Karpas-422 (cell line): Measurements from ENCODE around the gene PRAME. TPM values are rescaled to one million over a fixed set of nuclear protein-coding genes. Genes with fewer than 3 reads are reported as not detected.

Experiments used
- DNase-seq: peaks from one replicate; pipeline ENCODE4 v3.0.0-alpha.2; 2015
- H2AFZ ChIP-seq: fragments of 200-600 bp; sonication (generic); 2 replicates; pipeline ENCODE4 v1.6.1; 2014; ENCODE audit warnings: antibody characterized with exemption, low read length, mixed read lengths
- H3K27ac ChIP-seq: fragments of 200-600 bp; sonication (generic); 2 replicates; pipeline ENCODE4 v1.5.1; 2014; ENCODE audit warnings: mild to moderate bottlenecking, low read length, moderate library complexity
- H3K27me3 ChIP-seq: fragments of 200-600 bp; sonication (generic); 2 replicates; pipeline ENCODE4 v1.6.1; 2014; ENCODE audit warnings: low read length, mixed read lengths
- H3K36me3 ChIP-seq: fragments of 200-600 bp; sonication (generic); 2 replicates; pipeline ENCODE4 v1.6.1; 2014; ENCODE audit warnings: low read length, mixed read lengths; ENCODE audit not compliant: insufficient read depth
- H3K4me1 ChIP-seq: fragments of 200-600 bp; sonication (generic); 2 replicates; pipeline ENCODE4 v1.6.1; 2014; ENCODE audit warnings: mild to moderate bottlenecking, low read length, mixed read lengths
- H3K4me2 ChIP-seq: fragments of 200-600 bp; sonication (generic); 2 replicates; pipeline ENCODE4 v1.6.1; 2014; ENCODE audit warnings: low read length, low read depth, mild to moderate bottlenecking; ENCODE audit not compliant: poor library complexity, severe bottlenecking
- H3K4me3 ChIP-seq: fragments of 200-600 bp; sonication (generic); 2 replicates; pipeline ENCODE4 v1.5.1; 2014; ENCODE audit warnings: mild to moderate bottlenecking, antibody characterized with exemption, low read length, mixed read lengths
- H3K79me2 ChIP-seq: fragments of 200-600 bp; sonication (generic); 2 replicates; pipeline ENCODE4 v1.6.1; 2014; ENCODE audit warnings: mild to moderate bottlenecking, low read length, mixed read lengths
- H3K9ac ChIP-seq: fragments of 200-600 bp; sonication (generic); 2 replicates; pipeline ENCODE4 v1.6.0; 2014; ENCODE audit warnings: low read length
- H3K9me2 ChIP-seq: fragments of 200-600 bp; sonication (generic), shearing (Covaris generic); replicated peaks from 2 replicates; pipeline ENCODE4 v1.6.0; 2014; ENCODE audit warnings: mild to moderate bottlenecking, low read length, moderate library complexity; ENCODE audit not compliant: insufficient read depth
- H3K9me3 ChIP-seq: fragments of 300-700, 200-600 bp; sonication (generic); 2 replicates; pipeline ENCODE4 v1.6.1; 2014; ENCODE audit warnings: low read length, mixed read lengths
- H4K20me1 ChIP-seq: fragments of 200-600 bp; sonication (generic); 2 replicates; pipeline ENCODE4 v1.6.1; 2014; ENCODE audit warnings: mild to moderate bottlenecking, antibody characterized with exemption, low read length, low read depth; ENCODE audit not compliant: insufficient read depth
- total RNA-seq: library from RNA; depleted of rRNA; stranded (reverse); fragments of >200 nt; shearing (Covaris generic); gene quantifications from 2 replicates; pipeline ENCODE4 v1.2.3, GENCODE V29; 2014; ENCODE audit warnings: low replicate concordance

The PRAME gene
- total RNA-seq, 1 experiment from 2014 or later: 4.9 TPM

DNA sequence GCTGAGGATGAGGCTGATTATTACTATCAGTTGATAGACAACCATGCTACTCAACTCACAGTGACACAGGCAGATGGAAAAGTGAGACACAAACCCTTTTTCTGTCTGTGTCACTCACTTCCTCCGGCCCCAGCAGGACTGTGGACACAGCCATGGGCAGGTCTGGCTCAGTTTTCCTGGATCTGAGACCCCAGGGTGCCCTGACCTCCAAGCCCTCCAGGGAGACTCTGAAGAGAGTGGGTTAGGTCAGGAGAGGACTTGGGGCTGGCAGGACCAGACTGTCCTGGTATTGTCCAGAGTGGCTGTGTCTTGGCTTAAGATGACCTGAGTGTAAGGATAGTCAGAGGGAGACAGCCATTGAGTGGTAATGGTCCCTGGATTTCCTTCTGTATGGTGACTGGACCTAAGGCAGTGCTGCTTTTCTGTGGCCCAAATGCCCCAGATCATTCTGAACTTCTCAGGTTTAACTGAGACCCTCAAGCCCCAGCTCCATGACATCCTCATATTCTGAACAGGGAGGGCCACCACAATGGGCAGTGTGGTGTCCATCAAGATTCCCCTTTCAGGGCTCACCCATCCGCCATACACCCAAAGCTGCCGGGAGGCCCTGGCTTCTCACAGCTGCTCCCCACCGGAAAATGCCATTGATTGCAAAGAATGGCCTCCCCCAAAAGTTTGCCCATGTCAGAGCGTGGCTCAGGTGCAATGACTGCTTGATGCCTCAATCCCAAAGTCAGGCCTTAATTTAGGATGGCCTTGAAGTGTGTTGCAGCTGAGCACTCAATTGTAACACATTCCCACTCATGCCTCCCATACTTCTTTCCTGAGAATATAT is 36.2 kb upstream of the PRAME start:
- H3K27ac ChIP-seq: no peak overlapping the region
- no peaks in the 10 kb centered on the region for H3K27me3 ChIP-seq
- no peaks in the 10 kb centered on the region for H3K9me2 ChIP-seq
- H3K79me2 ChIP-seq: no peaks in the 10 kb centered on the region
- H3K36me3 ChIP-seq: no peaks in the 10 kb centered on the region
- H2AFZ ChIP-seq: no peak overlapping the region
- H3K9me3 ChIP-seq: no peaks in the 10 kb centered on the region
- H3K9ac ChIP-seq: no peak overlapping the region
- no peak overlapping the region for H3K4me2 ChIP-seq
- no peaks in the 10 kb centered on the region for H3K4me1 ChIP-seq
- H3K4me3 ChIP-seq: no peak overlapping the region
- no peaks in the 10 kb centered on the region; the same call in 1 of the 2 replicates for H4K20me1 ChIP-seq
- no peak for DNase-seq

DNA sequence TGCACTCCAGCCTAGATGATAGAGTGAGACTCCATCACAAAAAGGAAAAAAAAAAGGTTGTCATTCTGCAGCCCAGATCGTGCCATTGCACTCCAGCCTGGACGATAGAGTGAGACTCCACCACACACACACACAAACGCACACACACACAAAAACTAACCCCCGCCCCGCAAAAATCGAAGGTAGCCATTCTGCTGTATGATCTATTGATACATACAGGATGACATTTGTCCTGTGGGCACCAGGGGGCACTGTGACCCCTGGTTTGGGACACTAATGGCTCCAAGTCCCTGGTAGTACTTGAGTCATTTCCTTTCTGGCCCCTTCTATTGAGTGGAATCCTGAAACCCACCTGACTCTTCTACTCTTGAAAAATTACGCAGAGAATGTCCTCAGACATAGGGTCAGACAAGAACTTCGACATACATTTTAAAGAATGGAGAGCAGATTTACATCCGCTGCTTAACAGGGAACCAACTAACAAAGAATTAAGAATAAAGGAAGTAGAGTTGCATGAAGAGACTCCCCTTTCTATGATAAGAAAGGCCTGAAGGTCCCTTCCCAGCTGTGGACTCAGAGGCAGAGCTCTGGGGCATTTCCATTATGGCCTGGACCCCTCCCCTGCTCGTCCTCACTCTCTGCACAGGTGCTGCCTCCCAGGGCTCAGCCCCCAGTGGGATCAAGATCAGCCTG is 35.0 kb upstream of the PRAME start:
- Histone ChIP-seq H2AFZ (no peak overlapping the region), H3K4me3 (no peak overlapping the region), H3K27me3 (no peaks in the 10 kb centered on the region), H3K36me3 (no peaks in the 10 kb centered on the region), H3K9me3 (no peaks in the 10 kb centered on the region), H4K20me1 (no peaks in the 10 kb centered on the region; the same call in 1 of the 2 replicates), H3K9me2 (no peaks in the 10 kb centered on the region), H3K27ac (no peak overlapping the region), H3K4me1 (no peaks in the 10 kb centered on the region), H3K4me2 (no peak overlapping the region), H3K79me2 (no peaks in the 10 kb centered on the region), H3K9ac (no peak overlapping the region)
- DNase-seq: peak; percentile 87

DNA sequence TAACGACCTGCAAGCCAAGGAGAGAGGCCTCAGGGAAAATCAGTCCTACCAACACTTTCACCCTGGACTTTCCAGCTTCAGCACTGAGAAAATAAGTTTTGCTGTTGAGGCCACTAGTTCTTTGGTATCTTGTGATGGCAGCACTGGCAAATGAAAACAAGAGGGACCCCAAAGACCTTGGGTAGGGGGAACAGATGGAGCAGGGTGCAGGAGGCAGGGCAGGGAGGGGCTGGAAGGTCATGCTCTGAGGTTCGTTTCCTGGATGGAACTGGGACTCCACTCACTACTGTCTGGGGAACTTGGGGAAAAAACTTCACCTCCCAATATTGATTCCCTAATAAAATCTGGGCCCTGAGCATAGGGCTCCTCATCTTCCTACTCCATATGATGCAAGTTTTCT is 34.2 kb upstream of the PRAME start:
- H3K79me2 ChIP-seq: no peaks in the 10 kb centered on the region
- no peaks in the 10 kb centered on the region for H3K4me1 ChIP-seq
- H3K4me2 ChIP-seq: no peak overlapping the region
- H3K9ac ChIP-seq: no peak overlapping the region
- H3K36me3 ChIP-seq: no peaks in the 10 kb centered on the region
- no peaks in the 10 kb centered on the region for H3K9me3 ChIP-seq
- DNase-seq: no peak
- H2AFZ ChIP-seq: no peak overlapping the region
- H3K4me3 ChIP-seq: no peak overlapping the region
- no peaks in the 10 kb centered on the region for H3K9me2 ChIP-seq
- no peaks in the 10 kb centered on the region for H3K27me3 ChIP-seq
- H3K27ac ChIP-seq: no peak overlapping the region
- H4K20me1 ChIP-seq: no peaks in the 10 kb centered on the region; the same call in 1 of the 2 replicates

DNA sequence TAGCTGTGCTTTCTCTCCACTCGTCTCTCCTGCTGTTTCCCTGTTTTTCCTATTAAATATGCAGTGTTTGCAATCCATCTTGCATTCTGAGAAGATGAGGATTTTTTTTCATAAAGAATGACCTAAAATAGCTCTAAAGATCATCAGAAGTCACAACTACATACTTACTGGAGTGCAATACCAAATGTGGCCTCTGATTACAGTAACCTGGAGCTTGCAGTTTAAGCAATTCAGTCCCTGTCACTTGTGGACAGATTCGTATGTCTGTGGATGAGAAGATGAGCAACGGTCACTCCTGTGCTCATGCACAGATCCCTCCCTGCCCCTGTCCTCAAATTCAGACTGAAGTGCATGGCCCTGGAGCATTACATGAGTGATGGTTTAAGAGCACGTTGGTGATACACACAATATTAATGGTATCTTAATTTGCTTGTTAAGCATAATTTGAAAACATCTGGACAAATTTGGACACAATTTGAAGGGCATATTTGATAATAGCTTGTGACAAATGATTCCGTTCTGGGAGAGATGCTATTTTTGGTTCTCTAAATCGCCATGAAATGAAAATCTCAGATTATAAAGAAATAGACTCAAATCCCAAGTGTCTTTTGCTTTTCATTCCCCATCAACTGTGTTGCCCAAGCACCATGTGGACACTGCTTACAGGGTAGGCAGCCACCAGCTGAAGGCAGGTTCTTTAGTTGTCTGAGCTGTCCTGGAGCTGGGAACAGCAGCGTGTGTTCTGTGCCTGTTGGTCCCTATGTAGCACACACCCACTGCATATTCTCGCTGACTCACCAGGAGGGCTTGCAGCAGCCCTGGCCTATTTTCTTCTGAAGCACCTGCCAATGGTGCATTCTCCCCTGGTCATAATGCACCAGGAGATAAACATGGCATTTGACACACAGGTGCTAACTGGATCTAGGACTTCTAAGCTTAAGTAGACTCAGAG is 32.6 kb upstream of the PRAME start:
- Histone ChIP-seq H3K27me3 (no peaks in the 10 kb centered on the region), H3K9ac (no peak overlapping the region), H3K79me2 (no peaks in the 10 kb centered on the region), H2AFZ (no peak overlapping the region), H3K27ac (no peak overlapping the region), H3K9me3 (no peaks in the 10 kb centered on the region), H4K20me1 (no peaks in the 10 kb centered on the region; the same call in 1 of the 2 replicates), H3K9me2 (no peaks in the 10 kb centered on the region), H3K4me3 (no peak overlapping the region), H3K4me2 (no peak overlapping the region), H3K36me3 (no peaks in the 10 kb centered on the region), H3K4me1 (peaks cover 2% of the 10 kb centered on the region)
- DNase-seq: no peak

DNA sequence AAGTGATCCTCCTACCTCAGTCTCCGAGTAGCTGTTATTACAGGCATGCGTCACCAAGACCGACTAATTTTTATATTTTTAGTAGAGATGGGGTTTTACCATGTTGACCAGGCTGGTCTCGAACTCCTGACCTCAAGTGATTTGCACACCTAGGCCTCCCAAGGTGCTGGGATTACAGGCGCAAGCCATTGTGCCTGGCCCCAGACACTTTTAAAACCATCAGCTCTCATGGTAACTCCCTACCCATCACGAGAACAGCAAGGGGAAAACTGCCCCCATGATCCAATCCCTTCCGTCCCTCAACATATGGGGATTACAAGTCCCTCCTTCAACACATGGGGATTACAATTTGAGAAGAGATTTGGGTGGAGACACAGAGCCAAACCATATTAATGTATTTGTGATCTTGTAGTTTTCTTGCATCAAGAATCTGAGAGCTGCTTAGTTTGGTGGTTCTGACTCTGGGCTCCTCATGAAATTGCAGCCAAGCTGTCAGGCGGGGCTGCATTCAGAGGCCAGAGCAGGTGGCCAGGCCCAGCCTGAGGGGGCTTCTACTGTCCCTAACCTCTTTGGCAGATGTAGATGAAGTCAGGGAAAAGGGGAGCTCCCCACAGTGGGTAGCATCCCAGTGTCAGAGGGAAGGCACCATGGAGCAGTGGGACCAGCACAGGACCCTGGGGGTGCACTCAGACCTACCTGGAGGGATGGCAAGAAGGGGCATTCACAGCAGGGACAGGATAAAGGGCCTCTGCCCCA is 31.2 kb upstream of the PRAME start:
- DNase-seq: no peak
- Histone ChIP-seq H3K9me2 (no peaks in the 10 kb centered on the region), H3K9me3 (no peaks in the 10 kb centered on the region), H3K27me3 (no peaks in the 10 kb centered on the region), H3K27ac (no peak overlapping the region), H3K9ac (no peak overlapping the region), H2AFZ (no peak overlapping the region), H3K4me2 (no peak overlapping the region), H4K20me1 (no peaks in the 10 kb centered on the region; the same call in 1 of the 2 replicates), H3K4me3 (no peak overlapping the region), H3K79me2 (no peaks in the 10 kb centered on the region), H3K36me3 (no peaks in the 10 kb centered on the region), H3K4me1 (peaks cover 10% of the 10 kb centered on the region)

DNA sequence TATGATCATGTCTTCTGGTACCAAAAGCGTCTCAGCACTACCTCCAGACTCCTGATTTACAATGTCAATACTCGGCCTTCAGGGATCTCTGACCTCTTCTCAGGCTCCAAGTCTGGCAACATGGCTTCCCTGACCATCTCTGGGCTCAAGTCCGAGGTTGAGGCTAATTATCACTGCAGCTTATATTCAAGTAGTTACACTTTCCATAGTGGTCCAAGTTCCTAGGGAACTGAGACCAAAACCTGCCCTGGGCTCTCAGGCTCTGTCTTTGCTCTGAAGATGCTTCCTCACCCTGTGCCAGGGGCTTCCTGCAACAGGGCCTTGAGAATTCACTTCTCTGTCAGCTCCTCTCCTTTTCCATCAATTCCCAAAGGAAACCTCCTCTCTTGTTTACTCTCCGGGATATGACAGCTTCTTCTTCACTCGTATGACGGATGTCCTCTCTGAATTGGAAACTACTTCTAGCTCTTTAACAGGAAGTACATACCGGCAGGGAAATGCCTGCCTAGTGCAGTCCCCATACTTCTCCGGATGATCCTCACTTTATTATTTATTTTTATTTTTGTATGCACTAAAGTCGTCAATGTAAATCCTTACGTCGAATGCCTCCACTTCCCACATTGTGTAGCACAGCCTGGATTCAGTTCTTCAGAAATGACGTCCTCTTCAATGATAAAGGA is 29.6 kb upstream of the PRAME start:
- Histone ChIP-seq H3K4me3 (no peak overlapping the region), H3K27me3 (no peaks in the 10 kb centered on the region), H4K20me1 (no peaks in the 10 kb centered on the region), H3K9me3 (no peaks in the 10 kb centered on the region), H3K4me1 (peaks cover 10% of the 10 kb centered on the region), H3K9ac (no peak overlapping the region), H3K27ac (no peak overlapping the region), H3K79me2 (no peaks in the 10 kb centered on the region), H3K36me3 (no peaks in the 10 kb centered on the region), H3K9me2 (no peaks in the 10 kb centered on the region), H2AFZ (no peak overlapping the region), H3K4me2 (no peak overlapping the region)
- no peak for DNase-seq

DNA sequence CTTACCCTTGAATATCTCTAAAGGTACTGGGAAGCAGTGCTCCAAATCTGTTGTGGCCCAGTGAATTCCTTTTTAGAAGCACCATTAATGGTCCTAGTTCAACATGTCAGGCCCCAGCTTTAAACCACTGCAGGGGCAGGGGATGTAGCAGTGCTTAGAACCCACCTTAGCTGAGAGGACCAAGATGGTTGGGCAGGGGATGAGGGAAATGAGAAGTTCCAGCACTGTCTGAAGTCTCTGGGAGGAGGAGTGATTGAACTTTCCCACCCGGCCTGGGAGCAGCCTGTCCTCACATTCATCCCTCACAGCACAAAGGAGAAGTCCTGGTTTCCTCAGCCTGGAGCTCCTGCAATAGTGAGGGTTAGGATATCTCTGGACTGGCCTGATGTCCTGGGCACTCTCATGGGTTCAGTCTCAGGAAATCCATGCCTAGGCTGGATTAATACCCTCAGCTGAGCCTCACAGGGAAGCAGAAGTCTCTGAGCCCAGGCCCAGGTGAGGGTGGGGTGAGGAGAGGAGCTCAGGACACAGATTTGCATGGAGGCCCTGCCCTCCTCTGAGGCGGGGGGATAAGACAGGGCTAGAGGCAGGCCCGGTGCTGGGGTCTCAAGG is 28.6 kb upstream of the PRAME start:
- no peaks in the 10 kb centered on the region for H3K36me3 ChIP-seq
- no peak overlapping the region for H3K4me2 ChIP-seq
- no peak overlapping the region for H3K9ac ChIP-seq
- H3K27me3 ChIP-seq: no peaks in the 10 kb centered on the region
- H3K9me2 ChIP-seq: no peaks in the 10 kb centered on the region
- H3K9me3 ChIP-seq: no peaks in the 10 kb centered on the region
- DNase-seq: no peak
- H3K4me3 ChIP-seq: no peak overlapping the region
- H3K27ac ChIP-seq: no peak overlapping the region
- H4K20me1 ChIP-seq: no peaks in the 10 kb centered on the region
- no peak overlapping the region for H2AFZ ChIP-seq
- peaks cover 17% of the 10 kb centered on the region for H3K4me1 ChIP-seq
- no peaks in the 10 kb centered on the region for H3K79me2 ChIP-seq
